ENCODE data around the gene NCAM1. TPM values are rescaled to one million over a fixed set of nuclear protein-coding genes. Genes with fewer than 3 reads are reported as not detected.

Gene NCAM1
- total and polyA plus RNA-seq, 9 of the 15 experiments (the other 6 are each of a cell fraction or from before 2014, with no cell fraction given) = 0.09 to 0.23 TPM; not detected in 7

GRCh38 chr11:113249491-113249763 is 288.2 kb downstream of the NCAM1 start:
- BruUV-seq (replicated peaks) = no TSS peak
- POLR2A ChIA-PET = no interaction called here
- TF ChIP-seq SRSF9 (IDR thresholded peaks at IDR 0.05; ENCODE audit: borderline replicate concordance, low read depth, low read length) (no peak), GTF2A2 (tag; IDR thresholded peaks at IDR 0.05) (no peak), PCBP1 (IDR thresholded peaks at IDR 0.05; ENCODE audit: low read depth, low read length, poor library complexity, severe bottlenecking) (no peak), E2F8 (IDR thresholded peaks at IDR 0.05; ENCODE audit: low read depth, partially characterized antibody) (no peak), KLF6 (CRISPR knock-in tag; IDR thresholded peaks at IDR 0.05; ENCODE audit: borderline replicate concordance) (no peak), GATA2 (CRISPR knock-in tag; IDR thresholded peaks at IDR 0.05) (no peak), RAD21 (CRISPR knock-in tag; conservative IDR thresholded peaks at IDR 0.05 in 1 of 2, IDR thresholded peaks at IDR 0.05 in 1 of 2) (0 out of 4 replicates have a peak, but pooled peaks of 1 of the 2 experiments have one; percentile 16)
- TF ChIP-seq, protein P1, sequence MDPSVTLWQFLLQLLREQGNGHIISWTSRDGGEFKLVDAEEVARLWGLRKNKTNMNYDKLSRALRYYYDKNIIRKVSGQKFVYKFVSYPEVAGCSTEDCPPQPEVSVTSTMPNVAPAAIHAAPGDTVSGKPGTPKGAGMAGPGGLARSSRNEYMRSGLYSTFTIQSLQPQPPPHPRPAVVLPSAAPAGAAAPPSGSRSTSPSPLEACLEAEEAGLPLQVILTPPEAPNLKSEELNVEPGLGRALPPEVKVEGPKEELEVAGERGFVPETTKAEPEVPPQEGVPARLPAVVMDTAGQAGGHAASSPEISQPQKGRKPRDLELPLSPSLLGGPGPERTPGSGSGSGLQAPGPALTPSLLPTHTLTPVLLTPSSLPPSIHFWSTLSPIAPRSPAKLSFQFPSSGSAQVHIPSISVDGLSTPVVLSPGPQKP (CRISPR knock-in tag; IDR thresholded peaks at IDR 0.05) = no peak
- TF ChIP-seq, protein P2, sequence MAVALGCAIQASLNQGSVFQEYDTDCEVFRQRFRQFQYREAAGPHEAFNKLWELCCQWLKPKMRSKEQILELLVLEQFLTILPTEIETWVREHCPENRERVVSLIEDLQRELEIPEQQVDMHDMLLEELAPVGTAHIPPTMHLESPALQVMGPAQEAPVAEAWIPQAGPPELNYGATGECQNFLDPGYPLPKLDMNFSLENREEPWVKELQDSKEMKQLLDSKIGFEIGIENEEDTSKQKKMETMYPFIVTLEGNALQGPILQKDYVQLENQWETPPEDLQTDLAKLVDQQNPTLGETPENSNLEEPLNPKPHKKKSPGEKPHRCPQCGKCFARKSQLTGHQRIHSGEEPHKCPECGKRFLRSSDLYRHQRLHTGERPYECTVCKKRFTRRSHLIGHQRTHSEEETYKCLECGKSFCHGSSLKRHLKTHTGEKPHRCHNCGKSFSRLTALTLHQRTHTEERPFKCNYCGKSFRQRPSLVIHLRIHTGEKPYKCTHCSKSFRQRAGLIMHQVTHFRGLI (CRISPR knock-in tag; IDR thresholded peaks at IDR 0.05) = no peak
- TF ChIP-seq, protein P3, sequence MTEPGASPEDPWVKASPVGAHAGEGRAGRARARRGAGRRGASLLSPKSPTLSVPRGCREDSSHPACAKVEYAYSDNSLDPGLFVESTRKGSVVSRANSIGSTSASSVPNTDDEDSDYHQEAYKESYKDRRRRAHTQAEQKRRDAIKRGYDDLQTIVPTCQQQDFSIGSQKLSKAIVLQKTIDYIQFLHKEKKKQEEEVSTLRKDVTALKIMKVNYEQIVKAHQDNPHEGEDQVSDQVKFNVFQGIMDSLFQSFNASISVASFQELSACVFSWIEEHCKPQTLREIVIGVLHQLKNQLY (CRISPR knock-in tag; conservative IDR thresholded peaks at IDR 0.05) = no peak
- TF ChIP-seq, protein P4, sequence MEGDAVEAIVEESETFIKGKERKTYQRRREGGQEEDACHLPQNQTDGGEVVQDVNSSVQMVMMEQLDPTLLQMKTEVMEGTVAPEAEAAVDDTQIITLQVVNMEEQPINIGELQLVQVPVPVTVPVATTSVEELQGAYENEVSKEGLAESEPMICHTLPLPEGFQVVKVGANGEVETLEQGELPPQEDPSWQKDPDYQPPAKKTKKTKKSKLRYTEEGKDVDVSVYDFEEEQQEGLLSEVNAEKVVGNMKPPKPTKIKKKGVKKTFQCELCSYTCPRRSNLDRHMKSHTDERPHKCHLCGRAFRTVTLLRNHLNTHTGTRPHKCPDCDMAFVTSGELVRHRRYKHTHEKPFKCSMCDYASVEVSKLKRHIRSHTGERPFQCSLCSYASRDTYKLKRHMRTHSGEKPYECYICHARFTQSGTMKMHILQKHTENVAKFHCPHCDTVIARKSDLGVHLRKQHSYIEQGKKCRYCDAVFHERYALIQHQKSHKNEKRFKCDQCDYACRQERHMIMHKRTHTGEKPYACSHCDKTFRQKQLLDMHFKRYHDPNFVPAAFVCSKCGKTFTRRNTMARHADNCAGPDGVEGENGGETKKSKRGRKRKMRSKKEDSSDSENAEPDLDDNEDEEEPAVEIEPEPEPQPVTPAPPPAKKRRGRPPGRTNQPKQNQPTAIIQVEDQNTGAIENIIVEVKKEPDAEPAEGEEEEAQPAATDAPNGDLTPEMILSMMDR (IDR thresholded peaks at IDR 0.05 in 2 of 3, conservative IDR thresholded peaks at IDR 0.05 in 1 of 3; ENCODE audit: insufficient read depth in 2 of 3, low read depth in 1 of 3, low read length in 3 of 3) = peak; percentile 7 to 41 (median 34); a peak in 3 of 6 replicates

More at GRCh38 chr11:113249491-113249763, 288.2 kb downstream of the NCAM1 start:
- intact Hi-C loops (cut with micrococcal nuclease) (no loop called here), in situ Hi-C loops (cut with MboI) (no loop called here)
- Histone ChIP-seq H3K79me2 (ENCODE audit: control insufficient read depth, insufficient read depth, low read length) (no peaks in the 10 kb centered on the region), H3K4me1 (replicated peaks in 1 of 2; ENCODE audit: control insufficient read depth in 2 of 2, insufficient read depth in 2 of 2, low read length in 2 of 2) (no peaks in the 10 kb centered on the region), H2AFZ (ENCODE audit: low read depth, low read length) (no peak overlapping the region), H4K20me1 (replicated peaks; ENCODE audit: control insufficient read depth, insufficient read depth, low read length) (no peaks in the 10 kb centered on the region), H3K27ac (ENCODE audit: extremely low read depth, low read depth, low read length) (no peak overlapping the region), H3K4me3 (no peak overlapping the region), H3K27me3 (ENCODE audit: control insufficient read depth in 2 of 2, insufficient read depth in 2 of 2, low read length in 2 of 2) (peaks cover 18 to 23% of the 10 kb centered on the region in 2 experiments; a peak in 3 of 5 replicates), H3K9me1 (ENCODE audit: control insufficient read depth, insufficient read depth, low read length) (no peaks in the 10 kb centered on the region), H3K9me3 (replicated peaks; ENCODE audit: control insufficient read depth, insufficient read depth, low read depth, low read length) (no peaks in the 10 kb centered on the region), H3K9ac (ENCODE audit: insufficient read depth in 1 of 2, low read depth in 2 of 2, low read length in 2 of 2) (no peak overlapping the region), H3K36me3 (ENCODE audit: control insufficient read depth, insufficient read depth, low read length) (no peaks in the 10 kb centered on the region), H3K4me2 (ENCODE audit: insufficient read depth, low read length) (no peak overlapping the region)
- FAIRE-seq (no peak), DNase-seq (ENCODE audit: extremely low read depth in 1 of 4, low spot score in 3 of 4) (peak in 1 of 4 experiments; percentile 15), ATAC-seq (peak; percentile 69)
- CTCF ChIA-PET (ENCODE audit: low intra/inter-chr PET ratio) = no interaction called here
- WGBS (ENCODE audit: insufficient coverage, low coverage, missing lambda C conversion rate) = 0% methylated on average over 2 of the region's 2 CpGs

Measured in K562 (cell line).